ENCODE data around the gene ADCY7.

The ADCY7 gene

DNA sequence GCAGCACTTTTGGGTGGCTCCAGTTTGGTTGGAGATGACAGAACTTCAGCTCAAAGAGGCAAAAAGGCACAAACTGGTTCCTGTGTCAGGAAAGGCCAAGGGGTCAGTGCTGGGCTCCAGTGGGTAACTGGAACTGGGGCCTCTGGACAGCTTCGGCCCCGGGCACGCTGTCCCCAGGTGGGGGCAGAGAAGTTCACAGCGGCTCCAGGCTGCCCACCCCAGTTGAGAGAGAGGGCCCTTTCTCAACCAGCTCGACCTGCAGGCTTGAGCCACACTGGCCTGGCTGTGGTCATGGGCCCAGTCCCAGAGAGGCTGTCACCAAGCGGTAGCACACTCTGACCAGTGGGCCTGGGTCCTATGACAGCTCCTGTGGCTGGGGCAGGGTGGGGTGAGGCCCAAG, 24.5 kb downstream of the ADCY7 start:
- TF ChIP-seq ISL1 (CRISPR knock-in tag; IDR thresholded peaks at IDR 0.05) (no peak), SNAI2 (CRISPR knock-in tag; IDR thresholded peaks at IDR 0.05) (no peak), ZNF8 (CRISPR knock-in tag; IDR thresholded peaks at IDR 0.05) (no peak), ESRRG (CRISPR knock-in tag; IDR thresholded peaks at IDR 0.05) (no peak), TOX (CRISPR knock-in tag; IDR thresholded peaks at IDR 0.05; ENCODE audit: borderline replicate concordance) (no peak), ZNF565 (CRISPR knock-in tag; conservative IDR thresholded peaks at IDR 0.05; ENCODE audit: low read depth) (no peak), CSDC2 (CRISPR knock-in tag; IDR thresholded peaks at IDR 0.05) (no peak), TCF4 (CRISPR knock-in tag; IDR thresholded peaks at IDR 0.05; ENCODE audit: borderline replicate concordance) (no peak), ARNTL (CRISPR knock-in tag; IDR thresholded peaks at IDR 0.05; ENCODE audit: borderline replicate concordance, low read depth) (no peak)
- TF ChIP-seq, protein P1, sequence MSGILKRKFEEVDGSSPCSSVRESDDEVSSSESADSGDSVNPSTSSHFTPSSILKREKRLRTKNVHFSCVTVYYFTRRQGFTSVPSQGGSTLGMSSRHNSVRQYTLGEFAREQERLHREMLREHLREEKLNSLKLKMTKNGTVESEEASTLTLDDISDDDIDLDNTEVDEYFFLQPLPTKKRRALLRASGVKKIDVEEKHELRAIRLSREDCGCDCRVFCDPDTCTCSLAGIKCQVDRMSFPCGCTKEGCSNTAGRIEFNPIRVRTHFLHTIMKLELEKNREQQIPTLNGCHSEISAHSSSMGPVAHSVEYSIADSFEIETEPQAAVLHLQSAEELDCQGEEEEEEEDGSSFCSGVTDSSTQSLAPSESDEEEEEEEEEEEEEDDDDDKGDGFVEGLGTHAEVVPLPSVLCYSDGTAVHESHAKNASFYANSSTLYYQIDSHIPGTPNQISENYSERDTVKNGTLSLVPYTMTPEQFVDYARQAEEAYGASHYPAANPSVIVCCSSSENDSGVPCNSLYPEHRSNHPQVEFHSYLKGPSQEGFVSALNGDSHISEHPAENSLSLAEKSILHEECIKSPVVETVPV (CRISPR knock-in tag; IDR thresholded peaks at IDR 0.05): no peak
- TF ChIP-seq, protein P2, sequence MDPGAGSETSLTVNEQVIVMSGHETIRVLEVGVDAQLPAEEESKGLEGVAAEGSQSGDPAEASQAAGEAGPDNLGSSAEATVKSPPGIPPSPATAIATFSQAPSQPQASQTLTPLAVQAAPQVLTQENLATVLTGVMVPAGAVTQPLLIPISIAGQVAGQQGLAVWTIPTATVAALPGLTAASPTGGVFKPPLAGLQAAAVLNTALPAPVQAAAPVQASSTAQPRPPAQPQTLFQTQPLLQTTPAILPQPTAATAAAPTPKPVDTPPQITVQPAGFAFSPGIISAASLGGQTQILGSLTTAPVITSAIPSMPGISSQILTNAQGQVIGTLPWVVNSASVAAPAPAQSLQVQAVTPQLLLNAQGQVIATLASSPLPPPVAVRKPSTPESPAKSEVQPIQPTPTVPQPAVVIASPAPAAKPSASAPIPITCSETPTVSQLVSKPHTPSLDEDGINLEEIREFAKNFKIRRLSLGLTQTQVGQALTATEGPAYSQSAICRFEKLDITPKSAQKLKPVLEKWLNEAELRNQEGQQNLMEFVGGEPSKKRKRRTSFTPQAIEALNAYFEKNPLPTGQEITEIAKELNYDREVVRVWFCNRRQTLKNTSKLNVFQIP (CRISPR knock-in tag; IDR thresholded peaks at IDR 0.05; ENCODE audit: borderline replicate concordance, low read depth): no peak
- TF ChIP-seq, protein P3, sequence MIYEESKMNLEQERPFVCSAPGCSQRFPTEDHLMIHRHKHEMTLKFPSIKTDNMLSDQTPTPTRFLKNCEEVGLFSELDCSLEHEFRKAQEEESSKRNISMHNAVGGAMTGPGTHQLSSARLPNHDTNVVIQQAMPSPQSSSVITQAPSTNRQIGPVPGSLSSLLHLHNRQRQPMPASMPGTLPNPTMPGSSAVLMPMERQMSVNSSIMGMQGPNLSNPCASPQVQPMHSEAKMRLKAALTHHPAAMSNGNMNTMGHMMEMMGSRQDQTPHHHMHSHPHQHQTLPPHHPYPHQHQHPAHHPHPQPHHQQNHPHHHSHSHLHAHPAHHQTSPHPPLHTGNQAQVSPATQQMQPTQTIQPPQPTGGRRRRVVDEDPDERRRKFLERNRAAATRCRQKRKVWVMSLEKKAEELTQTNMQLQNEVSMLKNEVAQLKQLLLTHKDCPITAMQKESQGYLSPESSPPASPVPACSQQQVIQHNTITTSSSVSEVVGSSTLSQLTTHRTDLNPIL (CRISPR knock-in tag; IDR thresholded peaks at IDR 0.05; ENCODE audit: low read depth): no peak
- TF ChIP-seq, protein P4, sequence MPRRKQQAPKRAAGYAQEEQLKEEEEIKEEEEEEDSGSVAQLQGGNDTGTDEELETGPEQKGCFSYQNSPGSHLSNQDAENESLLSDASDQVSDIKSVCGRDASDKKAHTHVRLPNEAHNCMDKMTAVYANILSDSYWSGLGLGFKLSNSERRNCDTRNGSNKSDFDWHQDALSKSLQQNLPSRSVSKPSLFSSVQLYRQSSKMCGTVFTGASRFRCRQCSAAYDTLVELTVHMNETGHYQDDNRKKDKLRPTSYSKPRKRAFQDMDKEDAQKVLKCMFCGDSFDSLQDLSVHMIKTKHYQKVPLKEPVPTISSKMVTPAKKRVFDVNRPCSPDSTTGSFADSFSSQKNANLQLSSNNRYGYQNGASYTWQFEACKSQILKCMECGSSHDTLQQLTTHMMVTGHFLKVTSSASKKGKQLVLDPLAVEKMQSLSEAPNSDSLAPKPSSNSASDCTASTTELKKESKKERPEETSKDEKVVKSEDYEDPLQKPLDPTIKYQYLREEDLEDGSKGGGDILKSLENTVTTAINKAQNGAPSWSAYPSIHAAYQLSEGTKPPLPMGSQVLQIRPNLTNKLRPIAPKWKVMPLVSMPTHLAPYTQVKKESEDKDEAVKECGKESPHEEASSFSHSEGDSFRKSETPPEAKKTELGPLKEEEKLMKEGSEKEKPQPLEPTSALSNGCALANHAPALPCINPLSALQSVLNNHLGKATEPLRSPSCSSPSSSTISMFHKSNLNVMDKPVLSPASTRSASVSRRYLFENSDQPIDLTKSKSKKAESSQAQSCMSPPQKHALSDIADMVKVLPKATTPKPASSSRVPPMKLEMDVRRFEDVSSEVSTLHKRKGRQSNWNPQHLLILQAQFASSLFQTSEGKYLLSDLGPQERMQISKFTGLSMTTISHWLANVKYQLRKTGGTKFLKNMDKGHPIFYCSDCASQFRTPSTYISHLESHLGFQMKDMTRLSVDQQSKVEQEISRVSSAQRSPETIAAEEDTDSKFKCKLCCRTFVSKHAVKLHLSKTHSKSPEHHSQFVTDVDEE (CRISPR knock-in tag; IDR thresholded peaks at IDR 0.05): no peak

DNA sequence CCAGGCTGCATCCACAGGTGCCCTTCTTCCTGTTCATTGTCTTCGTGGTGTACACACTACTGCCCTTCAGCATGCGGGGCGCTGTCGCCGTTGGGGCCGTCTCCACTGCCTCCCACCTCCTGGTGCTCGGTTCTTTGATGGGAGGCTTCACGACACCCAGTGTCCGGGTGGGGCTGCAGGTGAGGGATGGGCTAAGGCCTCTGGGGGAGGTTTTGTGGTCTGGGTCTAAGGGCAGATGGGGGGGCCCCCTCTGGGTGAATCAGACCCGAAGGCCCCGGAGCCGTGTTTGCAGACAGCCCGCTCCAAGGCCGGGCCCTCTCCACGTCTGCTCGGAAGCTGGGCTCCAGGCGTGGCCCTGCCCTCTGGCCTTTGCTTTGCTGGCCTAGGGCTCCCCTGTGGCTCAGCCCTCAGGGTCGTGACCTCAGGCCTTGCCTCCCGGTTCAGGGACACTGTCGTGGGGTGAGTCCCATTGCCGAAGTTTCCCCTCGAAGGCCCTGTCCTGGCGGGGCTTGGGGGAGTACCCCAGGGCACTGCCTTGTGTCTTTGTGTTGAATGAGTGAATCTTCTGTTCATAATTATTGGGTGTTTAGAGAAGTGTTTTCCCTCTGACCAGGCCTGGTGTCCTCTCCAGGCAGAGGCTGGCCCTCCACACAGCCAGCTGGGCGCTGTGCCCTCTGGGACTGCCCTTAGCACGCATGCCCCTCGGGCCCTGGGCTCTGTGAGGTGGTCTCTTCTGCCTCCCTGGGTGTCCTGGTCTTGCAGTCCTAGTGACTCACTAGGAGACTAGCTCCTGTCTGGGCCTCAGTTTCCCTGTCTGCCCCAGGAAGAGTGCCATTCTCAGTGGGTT, 25.6 kb downstream of the ADCY7 start:
- no peak for TF ChIP-seq CSDC2 (CRISPR knock-in tag; IDR thresholded peaks at IDR 0.05)
- TF ChIP-seq ZFP3 (CRISPR knock-in tag; IDR thresholded peaks at IDR 0.05): no peak
- TF ChIP-seq ARNTL (CRISPR knock-in tag; IDR thresholded peaks at IDR 0.05; ENCODE audit: borderline replicate concordance, low read depth): no peak
- no peak for TF ChIP-seq ZNF70 (CRISPR knock-in tag; IDR thresholded peaks at IDR 0.05)
- TF ChIP-seq RARB (CRISPR knock-in tag; IDR thresholded peaks at IDR 0.05): no peak
- TF ChIP-seq, protein P4 (CRISPR knock-in tag; IDR thresholded peaks at IDR 0.05): no peak
- TF ChIP-seq, protein P1 (CRISPR knock-in tag; IDR thresholded peaks at IDR 0.05): no peak
- TF ChIP-seq, protein P3 (CRISPR knock-in tag; IDR thresholded peaks at IDR 0.05; ENCODE audit: low read depth): no peak
- no peak for TF ChIP-seq ZC3H10 (CRISPR knock-in tag; IDR thresholded peaks at IDR 0.05)
- TF ChIP-seq ZNF565 (CRISPR knock-in tag; conservative IDR thresholded peaks at IDR 0.05; ENCODE audit: low read depth): no peak
- TF ChIP-seq ESRRG (CRISPR knock-in tag; IDR thresholded peaks at IDR 0.05): no peak
- no peak for TF ChIP-seq OSR1 (CRISPR knock-in tag; IDR thresholded peaks at IDR 0.05)
- no peak for ATAC-seq

More for the DNA sequence above, 24.5 kb downstream of the ADCY7 start:
- no peak for ATAC-seq

All from SK-N-SH treated with all-trans-retinoic acid at 6 μM for 48 hours (cell line).